Activated CD8-positive, alpha-beta memory T cell treated with anti-CD3 and anti-CD28 coated beads for 4 hours (primary cell): ENCODE results near the gene ZSWIM1.
"Not testable (repeated sequence)": the region's sequence is repeated elsewhere in the genome, so short reads cannot be mapped to it uniquely, and the experiment has no call there.

Experiments used
- DNase-seq, 2 donors: peaks; one replicate each; pipeline ENCODE4 v3.0.0-alpha.2; 2020; ENCODE audit warnings: low read depth in 2 of 2

ZSWIM1 gene

DNA sequence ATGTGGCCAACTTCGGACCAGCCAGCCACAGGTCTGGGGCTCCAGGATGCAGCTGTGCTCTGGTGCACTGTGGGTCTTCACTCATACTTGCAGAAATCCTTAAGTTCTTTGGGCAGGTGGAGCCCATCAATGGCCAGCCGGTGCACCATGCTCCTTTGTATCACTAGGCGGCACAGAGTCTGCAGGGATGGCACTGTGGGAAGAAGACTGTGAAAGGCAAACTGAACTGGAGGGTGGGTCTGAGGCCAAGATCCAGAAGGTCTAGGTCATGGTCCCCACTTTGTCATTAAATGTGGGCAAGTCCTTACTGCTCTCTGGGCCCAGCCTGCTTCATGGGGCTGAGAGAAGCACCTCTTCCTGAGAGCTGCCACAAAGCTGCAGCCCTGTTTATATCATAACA is 7.7 kb downstream of the ZSWIM1 start:
- no peak for DNase-seq

DNA sequence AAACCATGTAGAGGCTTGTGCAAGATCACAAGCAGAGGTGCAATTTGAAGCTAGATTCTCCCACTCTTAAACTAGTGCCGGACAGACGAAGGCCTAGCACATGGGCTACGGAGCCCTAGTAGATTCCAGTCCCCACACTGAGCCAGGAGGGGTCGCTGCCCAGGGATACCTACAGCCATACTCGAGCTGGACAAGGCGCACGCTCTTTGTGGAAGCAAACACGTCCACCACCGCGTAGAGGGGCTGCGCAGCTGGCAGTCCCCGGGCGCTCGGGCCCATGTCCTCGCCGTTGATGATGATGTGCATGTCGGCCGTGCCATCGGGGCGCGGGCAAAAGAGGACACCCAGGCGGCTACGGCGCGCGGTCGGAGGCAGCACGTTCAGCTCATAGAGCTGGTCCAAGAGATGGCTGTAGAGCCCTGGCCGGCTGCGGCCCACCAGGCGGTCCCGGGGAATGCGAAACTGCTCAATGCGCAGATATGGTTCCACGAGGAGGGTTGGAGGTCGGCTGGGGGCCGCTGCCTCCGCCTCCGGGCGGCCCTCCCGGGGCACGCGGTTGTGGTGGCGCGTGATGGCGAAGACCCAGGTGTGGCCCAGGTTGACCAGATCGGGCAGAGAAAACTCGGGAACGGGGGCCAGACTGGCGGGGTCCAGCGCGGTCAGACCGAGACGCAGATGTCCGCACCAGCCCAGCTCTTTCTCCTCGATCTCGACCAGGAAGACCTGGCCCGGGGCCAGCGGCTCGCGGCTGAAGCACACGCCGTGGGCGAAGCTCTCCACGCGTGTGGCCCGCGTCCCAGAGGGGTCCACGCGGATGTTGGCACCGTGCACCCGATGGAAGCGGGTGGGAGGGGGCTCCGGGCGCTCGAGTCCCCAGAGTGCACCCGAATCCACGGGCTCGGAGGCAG is 9.3 kb downstream of the ZSWIM1 start:
- DNase-seq, result no peak

DNA sequence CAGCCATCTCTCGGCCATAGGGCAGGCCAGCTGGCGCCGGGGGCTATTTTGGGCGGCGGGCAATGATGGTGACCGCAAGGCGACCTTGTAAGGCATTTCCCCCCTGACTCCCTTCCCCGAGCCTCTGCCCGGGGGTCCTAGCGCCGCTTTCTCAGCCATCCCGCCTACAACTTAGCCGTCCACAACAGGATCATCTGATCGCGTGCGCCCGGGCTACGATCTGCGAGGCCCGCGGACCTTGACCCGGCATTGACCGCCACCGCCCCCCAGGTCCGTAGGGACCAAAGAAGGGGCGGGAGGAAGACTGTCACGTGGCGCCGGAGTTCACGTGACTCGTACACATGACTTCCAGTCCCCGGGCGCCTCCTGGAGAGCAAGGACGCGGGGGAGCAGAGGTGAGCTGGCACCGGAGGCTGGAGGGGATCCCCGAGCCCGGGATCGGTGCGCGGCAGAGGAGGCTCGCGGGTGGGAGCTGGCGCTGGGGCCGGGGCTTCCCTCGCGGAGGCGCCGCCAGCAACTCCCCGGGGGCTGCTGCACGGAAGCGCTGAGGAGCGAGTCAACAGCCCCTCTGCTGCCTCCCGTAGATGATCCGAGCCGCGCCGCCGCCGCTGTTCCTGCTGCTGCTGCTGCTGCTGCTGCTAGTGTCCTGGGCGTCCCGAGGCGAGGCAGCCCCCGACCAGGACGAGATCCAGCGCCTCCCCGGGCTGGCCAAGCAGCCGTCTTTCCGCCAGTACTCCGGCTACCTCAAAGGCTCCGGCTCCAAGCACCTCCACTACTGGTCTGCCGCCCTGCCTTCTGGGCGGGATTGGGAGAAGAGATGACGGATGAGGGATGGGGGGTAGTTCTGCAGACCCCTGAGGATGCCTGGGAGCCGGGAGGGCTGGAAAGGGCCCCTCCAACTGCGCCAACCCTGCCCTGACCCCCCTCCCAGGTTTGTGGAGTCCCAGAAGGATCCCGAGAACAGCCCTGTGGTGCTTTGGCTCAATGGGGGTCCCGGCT is 10.3 kb downstream of the ZSWIM1 start, which contains the start of the genes CTSA and NEURL2:
TSS of gene CTSA (plus strand) at position 351 of the 999 bp plus-strand sequence. CDS start at position 585, 234 bp downstream.
TSS of gene NEURL2 (minus strand) at position 224 of the 999 bp plus-strand sequence. CDS start at position 7, 217 bp downstream.
- DNase-seq, result peak; percentile 72 to 75

DNA sequence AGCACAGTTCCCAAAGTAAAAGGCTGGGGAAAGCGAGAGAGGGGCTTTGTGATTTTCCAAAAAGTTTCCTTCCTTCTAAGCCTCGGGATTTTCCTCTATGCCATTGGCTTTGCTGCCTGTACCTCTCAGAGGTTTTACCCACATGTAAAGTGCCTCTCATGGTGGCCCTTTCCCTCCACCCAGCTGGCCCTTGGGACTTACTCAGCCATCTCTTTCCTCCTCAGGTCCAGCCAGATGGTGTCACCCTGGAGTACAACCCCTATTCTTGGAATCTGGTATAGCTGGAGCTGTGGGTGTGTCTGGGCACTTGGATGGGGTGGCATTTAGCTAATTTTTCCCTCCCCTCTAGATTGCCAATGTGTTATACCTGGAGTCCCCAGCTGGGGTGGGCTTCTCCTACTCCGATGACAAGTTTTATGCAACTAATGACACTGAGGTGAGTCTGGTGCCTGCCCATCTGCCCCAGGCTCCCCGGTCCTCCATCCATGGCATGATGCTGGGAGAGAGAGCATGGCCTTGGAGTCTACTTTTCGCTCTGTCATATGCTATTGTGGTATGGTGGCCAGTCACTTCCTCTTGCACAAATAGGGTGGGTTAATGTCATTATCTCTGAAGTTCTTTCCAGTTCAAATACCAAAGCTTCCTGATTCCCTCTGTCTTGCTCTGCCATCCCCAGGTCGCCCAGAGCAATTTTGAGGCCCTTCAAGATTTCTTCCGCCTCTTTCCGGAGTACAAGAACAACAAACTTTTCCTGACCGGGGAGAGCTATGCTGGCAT is 11.2 kb downstream of the ZSWIM1 start:
- DNase-seq, result no peak

DNA sequence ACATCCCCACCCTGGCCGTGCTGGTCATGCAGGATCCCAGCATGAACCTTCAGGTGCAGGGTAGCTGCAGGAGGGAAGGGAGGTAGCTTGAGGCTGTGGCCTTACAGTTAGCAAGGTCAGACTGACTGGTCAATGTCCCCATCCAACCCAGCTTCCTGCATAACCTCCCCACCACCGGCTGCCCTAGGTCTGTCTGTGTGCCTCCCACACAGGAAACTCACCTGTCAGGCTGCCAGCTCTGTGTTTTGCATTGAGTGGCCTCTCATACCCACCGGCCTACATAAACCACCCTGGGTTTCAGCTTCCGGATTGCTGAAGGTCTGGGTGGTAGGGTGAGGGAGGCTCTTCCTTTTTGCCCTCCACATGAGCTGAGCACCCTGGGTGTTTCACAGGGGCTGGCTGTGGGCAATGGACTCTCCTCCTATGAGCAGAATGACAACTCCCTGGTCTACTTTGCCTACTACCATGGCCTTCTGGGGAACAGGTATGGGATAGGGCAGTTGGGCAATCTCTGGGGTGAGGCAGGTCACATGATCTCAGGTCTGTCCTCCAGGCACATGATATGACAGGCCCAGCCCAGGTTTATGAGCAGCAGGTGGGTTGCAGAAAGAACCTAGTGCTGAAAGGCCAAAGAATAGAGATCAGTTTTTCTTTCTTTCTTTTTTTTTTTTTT is 11.9 kb downstream of the ZSWIM1 start:
- no peak for DNase-seq

DNA sequence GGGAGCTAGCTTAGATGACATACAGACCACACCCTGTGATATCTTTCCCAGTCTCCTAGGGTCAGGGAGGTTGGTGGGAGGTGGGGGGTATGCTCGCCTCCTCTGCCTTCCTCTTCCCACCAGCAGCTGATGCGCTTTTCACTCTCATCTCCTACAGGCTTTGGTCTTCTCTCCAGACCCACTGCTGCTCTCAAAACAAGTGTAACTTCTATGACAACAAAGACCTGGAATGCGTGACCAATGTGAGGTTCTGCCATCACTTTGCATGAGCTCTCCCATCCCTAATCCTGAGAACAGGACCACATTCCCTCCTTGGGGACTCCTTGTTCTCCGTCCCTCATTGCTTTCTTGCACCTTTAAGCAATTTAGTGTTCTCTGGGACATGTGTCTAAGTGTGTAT is 12.8 kb downstream of the ZSWIM1 start:
- no peak for DNase-seq

DNA sequence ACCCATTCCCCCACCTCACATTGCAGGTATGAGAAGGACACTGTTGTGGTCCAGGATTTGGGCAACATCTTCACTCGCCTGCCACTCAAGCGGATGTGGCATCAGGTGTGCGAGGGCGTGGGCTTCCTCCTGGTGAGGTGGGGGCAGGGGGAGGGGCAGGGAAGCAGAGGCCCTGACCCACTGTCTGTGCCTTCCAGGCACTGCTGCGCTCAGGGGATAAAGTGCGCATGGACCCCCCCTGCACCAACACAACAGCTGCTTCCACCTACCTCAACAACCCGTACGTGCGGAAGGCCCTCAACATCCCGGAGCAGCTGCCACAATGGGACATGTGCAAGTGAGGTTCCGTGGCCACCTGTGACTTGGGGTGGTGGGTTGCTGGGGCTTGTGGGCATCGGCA is 13.8 kb downstream of the ZSWIM1 start:
- no peak for DNase-seq

DNA sequence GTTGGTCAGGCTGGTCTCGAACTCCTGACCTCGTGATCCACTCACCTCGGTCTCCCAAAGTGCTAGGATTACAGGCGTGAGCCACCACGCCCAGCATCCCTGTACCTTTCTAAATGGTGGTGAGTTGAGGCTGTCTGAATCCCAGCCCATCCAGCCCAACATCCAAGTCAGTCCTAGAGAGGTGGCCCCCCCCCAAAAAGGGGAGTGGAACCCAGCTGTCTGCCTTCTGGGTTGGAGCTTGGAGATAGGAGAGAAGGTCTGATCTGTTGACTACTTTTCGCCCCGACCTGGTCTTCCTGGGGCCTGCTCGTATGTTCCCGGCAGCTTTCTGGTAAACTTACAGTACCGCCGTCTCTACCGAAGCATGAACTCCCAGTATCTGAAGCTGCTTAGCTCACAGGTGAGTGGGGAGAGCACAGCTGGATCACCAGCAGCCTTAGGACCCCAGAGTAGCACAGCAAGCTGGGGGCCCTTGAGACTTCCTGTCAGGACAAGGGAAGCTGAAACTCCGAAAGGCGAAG is 15.7 kb downstream of the ZSWIM1 start:
- DNase-seq, result no peak

DNA sequence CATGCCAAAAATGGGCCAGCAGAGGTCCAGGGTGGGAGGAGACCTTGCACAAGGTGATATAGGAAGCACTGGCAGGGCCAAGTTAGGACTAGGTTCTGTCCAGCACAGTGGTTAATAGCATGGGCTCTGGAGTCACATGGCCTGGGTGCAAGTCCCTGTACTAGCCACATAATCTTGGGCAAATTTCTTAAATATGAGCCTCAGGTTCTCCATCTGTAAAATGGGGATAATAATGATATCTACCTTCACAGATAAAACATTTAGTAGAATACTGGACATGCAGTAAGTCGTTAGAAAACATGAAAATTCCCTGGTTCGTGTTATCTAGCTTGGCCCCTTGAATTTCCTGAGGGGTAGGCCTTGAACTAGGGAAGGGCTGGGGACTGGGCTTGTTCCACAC is 16.3 kb downstream of the ZSWIM1 start:
- no peak for DNase-seq

DNA sequence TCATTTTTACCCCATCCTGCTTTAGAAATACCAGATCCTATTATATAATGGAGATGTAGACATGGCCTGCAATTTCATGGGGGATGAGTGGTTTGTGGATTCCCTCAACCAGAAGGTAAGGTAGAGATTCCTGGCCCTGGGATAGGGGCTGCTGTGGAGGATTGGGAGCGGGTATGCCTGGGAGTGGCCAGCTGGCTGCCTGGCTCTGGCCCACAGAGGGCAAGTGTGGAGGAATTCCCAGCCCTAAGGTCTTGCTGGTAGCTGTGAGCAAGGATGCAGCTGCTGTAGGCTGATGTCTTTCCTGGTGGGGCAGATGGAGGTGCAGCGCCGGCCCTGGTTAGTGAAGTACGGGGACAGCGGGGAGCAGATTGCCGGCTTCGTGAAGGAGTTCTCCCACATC is 16.7 kb downstream of the ZSWIM1 start:
- no peak for DNase-seq

DNA sequence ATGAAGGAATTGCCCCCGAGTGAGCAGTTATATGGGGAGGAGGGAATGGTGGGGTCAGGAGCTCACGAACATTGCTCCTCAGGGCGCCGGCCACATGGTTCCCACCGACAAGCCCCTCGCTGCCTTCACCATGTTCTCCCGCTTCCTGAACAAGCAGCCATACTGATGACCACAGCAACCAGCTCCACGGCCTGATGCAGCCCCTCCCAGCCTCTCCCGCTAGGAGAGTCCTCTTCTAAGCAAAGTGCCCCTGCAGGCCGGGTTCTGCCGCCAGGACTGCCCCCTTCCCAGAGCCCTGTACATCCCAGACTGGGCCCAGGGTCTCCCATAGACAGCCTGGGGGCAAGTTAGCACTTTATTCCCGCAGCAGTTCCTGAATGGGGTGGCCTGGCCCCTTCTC is 17.3 kb downstream of the ZSWIM1 start:
- no peak for DNase-seq

DNA sequence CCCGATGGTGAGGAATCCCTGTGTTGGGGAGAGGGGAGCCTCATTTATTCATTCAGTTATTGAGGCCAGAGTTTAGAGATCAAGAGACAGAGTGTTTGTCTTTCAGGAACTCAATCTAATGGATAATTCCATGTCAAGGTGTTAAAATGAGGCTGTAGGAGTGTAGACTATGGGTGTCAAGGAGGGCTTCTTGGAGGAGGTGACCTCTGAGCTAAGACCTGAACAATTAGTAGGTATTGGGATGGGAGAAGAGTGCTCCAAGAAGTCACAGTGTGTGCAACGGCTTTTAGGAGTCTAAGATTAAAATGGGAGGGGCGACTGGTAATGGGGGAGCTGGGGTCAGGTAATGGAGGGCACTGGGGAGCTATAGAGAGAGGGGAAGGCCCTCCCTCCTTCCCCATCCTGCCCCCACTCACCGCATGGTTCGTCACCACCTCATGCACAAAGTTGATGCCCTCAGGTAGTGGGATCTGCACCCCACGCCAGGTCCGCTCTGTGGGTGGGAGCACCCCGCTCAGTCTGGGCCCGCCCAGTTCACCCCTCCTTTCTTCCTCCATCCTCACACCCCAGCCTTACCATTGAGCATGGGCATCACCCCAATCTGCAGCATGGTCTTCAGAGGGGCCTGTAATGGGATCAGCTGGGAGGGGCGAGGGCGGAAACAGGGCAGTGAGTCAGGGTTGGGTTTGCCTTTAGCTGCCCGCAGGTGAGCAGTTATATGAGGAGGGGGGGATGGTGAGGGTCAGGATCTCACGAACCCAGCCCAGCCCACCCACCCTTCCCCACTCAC is 18.2 kb downstream of the ZSWIM1 start:
- DNase-seq, result no peak

DNA sequence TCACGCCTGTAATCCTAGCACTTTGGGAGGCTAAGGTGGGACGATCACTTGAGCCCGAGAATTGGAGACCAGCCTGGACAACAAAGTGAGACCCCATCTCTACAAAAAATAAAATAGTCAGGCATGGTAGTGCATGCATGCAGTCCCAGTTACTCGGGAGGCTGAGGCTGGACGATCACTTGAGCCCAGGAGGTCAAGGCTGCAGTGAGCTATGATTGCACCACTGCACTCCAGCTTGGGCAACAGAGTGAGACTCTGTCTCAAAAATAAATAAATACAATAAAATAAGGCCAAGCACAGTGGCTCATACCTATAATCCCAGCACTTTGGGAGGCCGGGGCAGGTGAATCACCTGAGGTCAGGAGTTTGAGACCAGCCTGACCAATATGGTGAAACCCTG is 20.3 kb downstream of the ZSWIM1 start:
- DNase-seq, result not testable (repeated sequence)

DNA sequence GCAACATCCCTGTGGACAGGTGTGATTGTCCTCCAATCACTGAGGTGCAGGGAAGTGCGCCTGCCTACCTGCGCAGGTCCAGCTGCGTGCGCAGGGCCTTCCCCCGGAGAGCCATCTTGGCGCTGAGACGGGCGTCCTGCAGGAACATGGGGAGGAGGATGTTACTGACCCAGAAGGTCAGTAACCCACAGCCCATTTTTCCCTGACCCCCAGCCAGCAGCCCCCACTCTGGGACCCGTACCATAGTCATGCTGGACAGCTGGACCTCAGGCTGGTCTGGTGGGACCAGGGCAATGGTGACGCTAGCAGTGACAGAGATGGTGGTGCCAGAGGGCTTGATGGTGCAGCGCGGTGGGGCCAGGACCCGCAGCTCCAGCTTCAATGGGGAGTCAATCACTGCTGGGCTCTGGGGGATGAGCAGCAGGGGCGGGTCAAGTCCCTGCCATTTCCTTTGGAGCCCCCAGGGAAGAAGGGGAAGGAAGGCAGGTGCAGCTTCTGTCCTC is 21.2 kb downstream of the ZSWIM1 start:
- no peak for DNase-seq

DNA sequence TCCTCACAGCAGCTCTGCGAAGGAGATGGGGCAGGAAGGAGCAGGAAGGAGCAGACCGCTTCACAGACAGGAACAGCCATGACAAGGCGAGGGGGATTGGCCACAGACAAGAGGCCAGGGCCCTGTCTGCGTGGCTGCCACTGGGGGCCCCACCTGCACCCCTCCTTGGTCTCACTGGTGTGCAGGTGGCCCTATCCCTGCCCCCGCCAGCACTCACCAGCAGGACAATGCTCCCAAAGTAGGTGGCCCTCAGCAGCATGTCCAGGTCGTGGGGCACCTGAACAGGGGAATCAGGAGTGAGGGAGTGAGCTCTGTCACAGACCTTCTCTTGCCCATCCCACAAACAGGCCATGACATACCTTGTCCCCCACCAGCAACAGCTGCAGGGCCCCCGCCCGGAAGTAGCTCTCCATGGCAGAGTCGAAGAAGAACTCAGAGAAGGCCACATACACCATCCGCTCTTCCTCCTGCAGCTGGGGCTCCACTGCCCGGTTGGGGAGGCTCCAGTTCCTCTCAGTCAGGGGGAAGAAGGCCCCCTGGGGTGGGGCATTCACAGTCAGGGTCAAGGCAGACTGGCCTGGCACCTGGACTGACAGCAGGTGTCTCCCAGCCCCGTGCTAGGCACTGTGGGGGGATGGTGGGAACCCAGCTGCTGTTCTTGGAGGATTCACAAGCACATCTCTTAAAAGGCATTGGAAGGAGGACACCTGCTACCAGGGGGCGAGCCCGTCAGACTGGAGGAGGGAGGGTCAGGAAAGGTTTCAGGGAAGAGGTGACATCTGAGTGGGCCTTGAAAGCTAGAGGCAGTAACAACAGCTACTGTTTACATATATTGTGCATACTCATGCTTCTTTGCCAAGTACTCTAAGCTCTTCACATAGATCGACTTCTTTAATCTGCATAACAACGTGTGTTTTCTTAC is 23.8 kb downstream of the ZSWIM1 start:
- no peak for DNase-seq

DNA sequence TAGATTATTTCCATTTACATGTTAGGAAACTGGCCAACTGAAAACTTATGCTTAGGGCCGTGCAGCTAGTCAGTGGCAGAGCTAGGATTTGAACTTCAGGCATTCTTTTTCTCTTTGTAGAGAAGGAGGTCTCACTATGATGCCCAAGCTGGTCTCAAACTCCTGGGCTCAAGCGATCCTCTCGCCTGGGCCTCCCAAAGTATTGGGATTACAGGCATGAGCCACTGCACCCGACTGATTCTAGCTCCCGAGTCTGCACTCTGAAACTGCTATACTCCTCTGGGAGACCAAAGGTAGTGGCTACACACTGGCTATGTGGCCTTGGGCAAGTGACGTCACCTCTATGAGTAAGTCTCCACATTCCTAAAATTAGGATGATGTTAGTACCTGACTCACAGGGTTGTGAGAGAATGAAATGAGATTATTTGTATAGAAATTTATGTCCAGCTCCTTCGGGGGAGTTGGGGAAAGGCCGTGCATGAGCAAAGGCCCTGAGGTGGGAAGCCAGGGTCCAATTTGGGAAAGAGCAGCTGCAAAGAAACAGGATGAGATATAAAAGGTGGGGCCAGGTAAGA is 24.6 kb downstream of the ZSWIM1 start:
- DNase-seq, result no peak

DNA sequence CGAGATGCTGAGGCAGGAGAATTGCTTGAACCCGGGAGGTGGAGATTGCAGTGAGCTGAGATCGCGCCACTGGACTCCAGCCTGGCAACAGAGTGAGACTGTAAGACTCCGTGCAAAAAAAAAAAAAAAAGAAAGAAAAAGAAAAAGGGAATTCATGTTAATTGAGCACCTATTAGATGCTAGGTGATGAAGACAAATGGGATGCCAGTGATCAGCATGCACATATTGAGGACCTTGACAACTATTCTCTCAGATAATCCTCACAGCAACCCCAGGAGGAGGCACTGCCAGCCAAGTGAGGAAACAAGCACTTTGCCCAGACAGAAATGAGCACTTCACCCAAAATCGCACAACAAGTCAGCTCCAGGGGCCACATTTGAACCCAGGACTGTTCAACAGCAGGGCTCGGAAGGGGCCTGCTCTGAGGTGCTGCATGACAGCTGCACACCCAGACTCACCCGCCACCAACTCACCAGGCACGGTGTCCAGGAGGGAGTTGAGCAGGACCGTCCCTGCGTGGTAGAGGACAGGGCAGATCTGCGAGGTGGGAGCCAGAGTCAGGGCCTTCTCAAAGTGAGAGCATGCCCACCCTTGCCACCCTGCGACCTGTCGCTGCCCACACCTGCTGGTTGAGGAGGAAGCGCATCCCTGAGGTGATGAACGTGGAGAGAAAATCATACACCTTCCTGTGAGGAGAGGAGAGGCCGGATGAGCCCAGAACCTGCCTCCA is 26.4 kb downstream of the ZSWIM1 start:
- no peak for DNase-seq

DNA sequence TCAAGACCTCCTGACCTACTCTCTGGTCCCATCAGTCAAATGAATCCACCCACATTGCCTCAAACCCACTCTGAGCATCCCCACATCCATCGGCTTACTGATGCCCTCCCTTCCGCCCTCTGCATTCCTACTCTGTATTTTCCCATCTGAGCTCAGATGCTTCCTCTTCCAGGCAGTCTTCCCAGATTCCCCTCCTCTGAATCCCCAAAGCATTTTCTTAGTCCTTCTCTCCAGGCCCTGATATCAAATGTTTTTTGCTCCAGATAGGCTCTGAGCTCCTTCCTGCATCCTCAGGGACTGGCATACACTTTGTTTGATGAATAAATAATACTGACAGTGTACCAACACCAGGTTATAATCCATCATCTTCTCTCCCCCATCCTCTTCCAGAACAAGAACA is 27.1 kb downstream of the ZSWIM1 start:
- DNase-seq, result no peak
